Liver (tissue), 9 donors: ENCODE measurements around the gene MPPED2. TPM values are rescaled to one million over a fixed set of nuclear protein-coding genes. Genes with fewer than 3 reads are reported as not detected.

Experiments
- DNase-seq: peaks from one replicate; pipeline ENCODE4 v3.0.0-alpha.2; 2017; ENCODE audit warnings: low spot score
- H3K27ac ChIP-seq, 2 donors: one replicate each; pipeline ENCODE4 v1.7.0; 2013; ENCODE audit warnings: inconsistent platforms in 2 of 2, low read length in 2 of 2, control low read depth in 1 of 2, low read depth in 1 of 2, mild to moderate bottlenecking in 1 of 2
- H3K27me3 ChIP-seq, 4 donors: one replicate each; pipeline versions ENCODE4 v1.6.1 to v1.7.0; 2013; ENCODE audit warnings: low read length in 3 of 4, inconsistent platforms in 1 of 4, mild to moderate bottlenecking in 1 of 4, moderate library complexity in 1 of 4; ENCODE audit not compliant: control insufficient read depth in 4 of 4, insufficient read depth in 4 of 4
- H3K36me3 ChIP-seq, 4 donors: one replicate each; pipeline versions ENCODE4 v1.6.1 to v1.7.0; 2013; ENCODE audit warnings: low read length in 3 of 4, mild to moderate bottlenecking in 3 of 4, low read depth in 1 of 4, moderate library complexity in 1 of 4; ENCODE audit not compliant: control insufficient read depth in 4 of 4, insufficient read depth in 3 of 4
- H3K4me1 ChIP-seq, 4 donors: one replicate each; pipeline versions ENCODE4 v1.6.1 to v1.7.0; 2013; ENCODE audit warnings: low read length in 3 of 4, mild to moderate bottlenecking in 3 of 4, moderate library complexity in 1 of 4; ENCODE audit not compliant: control insufficient read depth in 4 of 4, insufficient read depth in 4 of 4
- H3K4me3 ChIP-seq, 3 donors: one replicate each; pipeline versions ENCODE4 v1.6.1 to v1.7.0; 2013; ENCODE audit warnings: low read length in 3 of 3, control low read depth in 1 of 3, low read depth in 1 of 3, mild to moderate bottlenecking in 1 of 3
- H3K9ac ChIP-seq, 2 donors: one replicate each; pipeline ENCODE4 v1.7.0; 2013; ENCODE audit warnings: low read length in 2 of 2, mild to moderate bottlenecking in 2 of 2, moderate library complexity in 2 of 2, control low read depth in 1 of 2, low read depth in 1 of 2
- H3K9me3 ChIP-seq, 4 donors: one replicate each; pipeline versions ENCODE4 v1.6.1 to v1.7.0; 2013; ENCODE audit warnings: low read length in 3 of 4; ENCODE audit not compliant: control insufficient read depth in 4 of 4
- ATF3 ChIP-seq: IDR thresholded peaks from 2 replicates; pipeline ENCODE4 v1.6.1; 2016; ENCODE audit warnings: antibody characterized with exemption
- CTCF ChIP-seq: fragments of 150-350 bp; IDR thresholded peaks from 2 replicates; pipeline ENCODE4 v1.5.1; 2017; ENCODE audit warnings: improper control_type of control experiment, low read depth, low read length; ENCODE audit not compliant: missing input control
- EGR1 ChIP-seq, 2 donors: IDR thresholded peaks; 2 replicates each; pipeline ENCODE4 v1.6.1; 2016 to 2018; ENCODE audit warnings: antibody characterized with exemption in 2 of 2, low read depth in 2 of 2
- FOXA1 ChIP-seq: IDR thresholded peaks from 2 replicates; pipeline ENCODE4 v1.6.1; 2016; ENCODE audit warnings: antibody characterized with exemption
- FOXA2 ChIP-seq: IDR thresholded peaks from 2 replicates; pipeline ENCODE4 v1.6.1; 2016; ENCODE audit warnings: antibody characterized with exemption
- GABPA ChIP-seq, 2 donors: IDR thresholded peaks in 1 of 2; conservative IDR thresholded peaks in 1 of 2; 2 replicates each; pipeline ENCODE4 v1.6.1; 2016; ENCODE audit warnings: antibody characterized with exemption in 2 of 2, mild to moderate bottlenecking in 1 of 2, moderate library complexity in 1 of 2
- HNF4A ChIP-seq, 2 donors: conservative IDR thresholded peaks; 2 replicates each; pipeline ENCODE4 v1.6.1; 2016; ENCODE audit warnings: antibody characterized with exemption in 2 of 2, mild to moderate bottlenecking in 2 of 2
- HNF4G ChIP-seq: IDR thresholded peaks from 2 replicates; pipeline ENCODE4 v1.6.1; 2016; ENCODE audit warnings: antibody characterized with exemption
- JUND ChIP-seq, 2 donors: IDR thresholded peaks; 2 replicates each; pipeline ENCODE4 v1.6.1; 2016; ENCODE audit warnings: antibody characterized with exemption in 2 of 2
- NR2F2 ChIP-seq: IDR thresholded peaks from 2 replicates; pipeline ENCODE4 v1.6.1; 2016; ENCODE audit warnings: antibody characterized with exemption
- RAD21 ChIP-seq, 2 donors: IDR thresholded peaks; 2 replicates each; pipeline ENCODE4 v1.6.1; 2016; ENCODE audit warnings: antibody characterized with exemption in 2 of 2, mild to moderate bottlenecking in 2 of 2
- REST ChIP-seq: IDR thresholded peaks from 2 replicates; pipeline ENCODE4 v1.6.1; 2016; ENCODE audit warnings: antibody characterized with exemption, mild to moderate bottlenecking
- RXRA ChIP-seq, 2 donors: IDR thresholded peaks; 2 replicates each; pipeline ENCODE4 v1.6.1; 2017 to 2018; ENCODE audit warnings: antibody characterized with exemption in 2 of 2, mild to moderate bottlenecking in 1 of 2
- SP1 ChIP-seq: IDR thresholded peaks from 2 replicates; pipeline ENCODE4 v1.6.1; 2018; ENCODE audit warnings: antibody characterized with exemption, mild to moderate bottlenecking
- TAF1 ChIP-seq: conservative IDR thresholded peaks from 2 replicates; pipeline ENCODE4 v1.6.1; 2016; ENCODE audit warnings: antibody characterized with exemption, mild to moderate bottlenecking
- YY1 ChIP-seq: IDR thresholded peaks from 2 replicates; pipeline ENCODE4 v1.6.1; 2016; ENCODE audit warnings: antibody characterized with exemption, mild to moderate bottlenecking
- ZBTB33 ChIP-seq: IDR thresholded peaks from 2 replicates; pipeline ENCODE4 v1.6.1; 2016; ENCODE audit warnings: antibody characterized with exemption
- WGBS: extraction: QIAGEN DNeasy Blood & Tissue Kit; methylation state at CpG from one replicate; pipeline ENCODE4 v1.1.7; 2013; 5-methylcytosine and 5-hydroxymethylcytosine counted together
- polyA plus RNA-seq, 2 donors: library from polyadenylated mRNA; stranded (reverse) in 1 of 2; unstranded in 1 of 2; fragments of 200-250 nt in 1 of 2; fragments of >200 nt in 1 of 2; fragmentation: Nextera tagmentation in 1 of 2; extraction: Ambion mirVana in 1 of 2; gene quantifications; one replicate each; pipeline versions ENCODE4 v1.2.1 to v1.2.3, GENCODE V29; 2013 to 2015
- total RNA-seq, 2 donors: library from RNA; depleted of rRNA; stranded (reverse); fragments of >200 nt; gene quantifications; one replicate each; pipeline ENCODE4 v1.2.3, GENCODE V29; 2014
- TF ChIP-seq, protein P1 (sequence below): IDR thresholded peaks from 2 replicates; pipeline ENCODE4 v1.6.1; 2016; ENCODE audit warnings: antibody characterized with exemption
- donor health status: healthy.
- donor health status: healthy.
- donor health status: healthy.
- donor health status: healthy.
- donor health status: healthy.

MPPED2 gene
- total and polyA plus RNA-seq, 4 donors: 0.22 to 1.6 (median 0.47) TPM

DNA sequence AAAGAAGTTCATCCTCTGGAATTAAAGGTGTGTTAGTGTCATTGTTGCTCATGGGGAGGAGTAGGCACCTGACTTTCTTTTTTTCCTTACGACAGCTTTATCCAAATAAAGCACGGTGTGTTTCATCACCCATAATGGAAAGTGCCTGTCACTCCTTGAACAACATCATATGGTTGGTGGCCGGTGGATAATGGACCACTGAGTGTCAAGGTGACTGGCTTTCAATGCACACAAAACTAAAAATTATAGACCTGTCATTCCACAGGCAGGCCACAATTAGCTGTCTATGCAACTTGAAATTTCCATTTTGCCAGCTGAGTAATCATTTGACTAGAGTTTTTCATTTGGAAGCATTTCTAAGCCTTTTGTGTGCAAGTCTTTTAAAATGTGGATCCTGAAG lies 45.0 kb upstream of the MPPED2 start:
- peaks cover 0 to 8% (median 5%) of the 10 kb centered on the region in 4 donors for H3K9me3 ChIP-seq
- H3K27ac ChIP-seq: no peak overlapping the region
- no peak overlapping the region for H3K9ac ChIP-seq
- DNase-seq: no peak
- 58% methylated on average over 3 of the region's 3 CpGs for WGBS
- no peak for TF ChIP-seq YY1
- no peak for TF ChIP-seq NR2F2
- no peak for TF ChIP-seq TAF1
- no peak for TF ChIP-seq EGR1 (IDR thresholded peaks at IDR 0.05; ENCODE audit: low read depth in 2 of 2)
- no peak for TF ChIP-seq JUND (IDR thresholded peaks at IDR 0.05)
- no peak for TF ChIP-seq GABPA (IDR thresholded peaks at IDR 0.05 in 1 of 2, conservative IDR thresholded peaks at IDR 0.05 in 1 of 2)
- TF ChIP-seq HNF4A (conservative IDR thresholded peaks at IDR 0.05): no peak
- no peak for TF ChIP-seq FOXA1
- TF ChIP-seq REST: no peak
- no peak for TF ChIP-seq ZBTB33
- TF ChIP-seq FOXA2: no peak
- no peak for TF ChIP-seq CTCF
- no peak for TF ChIP-seq HNF4G
- TF ChIP-seq SP1: no peak
- no peak for TF ChIP-seq ATF3
- no peak for TF ChIP-seq RXRA (IDR thresholded peaks at IDR 0.05)
- TF ChIP-seq, protein P1, sequence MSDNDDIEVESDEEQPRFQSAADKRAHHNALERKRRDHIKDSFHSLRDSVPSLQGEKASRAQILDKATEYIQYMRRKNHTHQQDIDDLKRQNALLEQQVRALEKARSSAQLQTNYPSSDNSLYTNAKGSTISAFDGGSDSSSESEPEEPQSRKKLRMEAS: no peak
- no peak for TF ChIP-seq RAD21 (IDR thresholded peaks at IDR 0.05)
- H3K4me3 ChIP-seq: no peak overlapping the region
- no peaks in the 10 kb centered on the region for H3K27me3 ChIP-seq
- no peaks in the 10 kb centered on the region for H3K4me1 ChIP-seq
- H3K36me3 ChIP-seq: no peaks in the 10 kb centered on the region

DNA sequence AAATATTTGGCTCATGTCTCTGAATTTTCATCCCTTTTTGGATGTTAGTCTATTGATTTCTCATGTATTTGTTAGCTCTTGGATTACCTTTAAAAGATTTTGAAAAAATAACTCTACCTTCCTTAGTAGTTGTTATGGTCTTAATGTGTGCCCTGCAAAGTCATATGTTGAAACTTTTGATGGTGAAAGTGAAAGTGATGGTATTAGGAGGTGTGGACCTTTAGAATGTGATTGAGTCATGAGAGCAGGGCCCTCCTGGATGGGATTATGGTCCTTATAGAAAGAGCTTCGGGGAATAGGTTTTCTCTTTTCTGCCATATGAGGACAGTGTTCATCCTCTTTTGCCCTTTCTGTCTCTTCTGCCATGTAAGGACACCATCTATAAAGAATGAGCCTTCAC lies 33.6 kb upstream of the MPPED2 start:
- Histone ChIP-seq H3K9ac (no peak overlapping the region), H3K27ac (no peak overlapping the region), H3K4me3 (no peak overlapping the region), H3K9me3 (no peaks in the 10 kb centered on the region), H3K27me3 (no peaks in the 10 kb centered on the region), H3K36me3 (no peaks in the 10 kb centered on the region), H3K4me1 (no peaks in the 10 kb centered on the region)
- TF ChIP-seq SP1 (no peak), ZBTB33 (no peak), REST (no peak), NR2F2 (no peak)
- WGBS: 79% methylated on average over 1 of the region's 1 CpG
- no peak for DNase-seq
